GM12878 (cell line): ENCODE data around the gene NACC1. TPM values are rescaled to one million over a fixed set of nuclear protein-coding genes. Genes with fewer than 3 reads are reported as not detected.

Experiments
- ASH2L ChIP-seq: fragments of 300-600, 200-600 bp; sonication (generic); IDR thresholded peaks from 2 replicates; pipeline ENCODE4 v1.6.1; 2017; ENCODE audit warnings: low read depth, mild to moderate bottlenecking, borderline replicate concordance
- BCL11A ChIP-seq: IDR thresholded peaks from 2 replicates; pipeline ENCODE4 v1.6.1; 2011; ENCODE audit warnings: low read depth, low read length
- BHLHE40 ChIP-seq, 2 experiments: fragments of 450-650 bp in 1 of 2; IDR thresholded peaks; 2 replicates each; pipeline ENCODE4 v1.6.1; 2011 to 2017; ENCODE audit warnings: low read depth in 2 of 2, borderline replicate concordance in 1 of 2, improper control_type of control experiment in 1 of 2, low read length in 1 of 2, mild to moderate bottlenecking in 1 of 2
- BMI1 ChIP-seq: fragments of 450-650 bp; IDR thresholded peaks from 2 replicates; pipeline ENCODE4 v1.6.1; 2016; ENCODE audit warnings: mild to moderate bottlenecking, moderate library complexity, borderline replicate concordance
- CHD2 ChIP-seq: IDR thresholded peaks from 2 replicates; pipeline ENCODE4 v1.6.1; 2011; ENCODE audit warnings: low read depth, low read length, improper control_type of control experiment, borderline replicate concordance
- FOXK2 ChIP-seq: fragments of 450-650 bp; IDR thresholded peaks from 2 replicates; pipeline ENCODE4 v1.6.1; 2017; ENCODE audit warnings: mild to moderate bottlenecking, moderate library complexity
- HDAC6 ChIP-seq: fragments of 200-600 bp; sonication (generic); IDR thresholded peaks from one replicate; pipeline ENCODE4 v1.8.0; 2017; ENCODE audit warnings: antibody characterized with exemption; ENCODE audit not compliant: unreplicated experiment
- PAX8 ChIP-seq: fragments of 450-650 bp; IDR thresholded peaks from 2 replicates; pipeline ENCODE4 v1.6.1; 2017; ENCODE audit warnings: mild to moderate bottlenecking, moderate library complexity
- PML ChIP-seq: IDR thresholded peaks from 2 replicates; pipeline ENCODE4 v1.6.1; 2012; ENCODE audit warnings: low read length, inconsistent platforms
- SIX5 ChIP-seq: IDR thresholded peaks from 2 replicates; pipeline ENCODE4 v1.6.1; 2011; ENCODE audit warnings: mild to moderate bottlenecking, low read depth, low read length, moderate library complexity; ENCODE audit not compliant: severe bottlenecking
- STAT3 ChIP-seq: IDR thresholded peaks from 2 replicates; pipeline ENCODE4 v1.6.1; 2011; ENCODE audit warnings: low read depth, low read length, improper control_type of control experiment
- polyA plus RNA-seq, 11 experiments: library from polyadenylated mRNA; depleted of rRNA in 4 of 11; unstranded in 6 of 11; stranded (reverse) in 5 of 11; fragments of >200 nt; fragmentation: Nextera tagmentation in 4 of 11; fragmentation: Illumina TruSeq in 1 of 11; extraction: Ambion mirVana in 4 of 11; extraction: Trizol in 1 of 11; gene quantifications; 1 replicate in 1 of 11; 2 replicates in 10 of 11; pipeline versions ENCODE4 v1.2.1 to v1.2.3, GENCODE V29; 2011 to 2016; ENCODE audit warnings: inconsistent platforms in 2 of 11, missing spikeins in 2 of 11, low read depth in 1 of 11
- total RNA-seq, 4 experiments: library from RNA; depleted of rRNA in 3 of 4; stranded (reverse); fragments of >200 nt in 3 of 4; fragmentation: Illumina TruSeq in 1 of 4; extraction: Trizol in 1 of 4; gene quantifications; 2 replicates each; pipeline versions ENCODE4 v1.2.1 to v1.2.3, GENCODE V29; 2013 to 2021
- TF ChIP-seq, protein P1 (sequence below): fragments of 450-650 bp; IDR thresholded peaks from 2 replicates; pipeline ENCODE4 v1.6.1; 2017; ENCODE audit warnings: mild to moderate bottlenecking, low read depth, inconsistent platforms; ENCODE audit not compliant: poor library complexity, severe bottlenecking
- TF ChIP-seq, protein P2 (sequence below): IDR thresholded peaks from 2 replicates; pipeline ENCODE4 v1.6.1; 2012; ENCODE audit warnings: improper control_type of control experiment, low read depth, low read length; ENCODE audit not compliant: insufficient replicate concordance
- TF ChIP-seq, protein P3 (sequence below): fragments of 450-650 bp; IDR thresholded peaks from 2 replicates; pipeline ENCODE4 v1.6.1; 2017; ENCODE audit warnings: mild to moderate bottlenecking, moderate library complexity
- TF ChIP-seq, protein P4 (sequence below): IDR thresholded peaks from 2 replicates; pipeline ENCODE4 v1.6.1; 2011; ENCODE audit warnings: low read depth, low read length, improper control_type of control experiment, borderline replicate concordance

NACC1 gene
- total and polyA plus RNA-seq, 10 of the 15 experiments (the other 5 are each of a cell fraction or from before 2014, with no cell fraction given) = 0.18 to 120 (median 19.2) TPM

DNA sequence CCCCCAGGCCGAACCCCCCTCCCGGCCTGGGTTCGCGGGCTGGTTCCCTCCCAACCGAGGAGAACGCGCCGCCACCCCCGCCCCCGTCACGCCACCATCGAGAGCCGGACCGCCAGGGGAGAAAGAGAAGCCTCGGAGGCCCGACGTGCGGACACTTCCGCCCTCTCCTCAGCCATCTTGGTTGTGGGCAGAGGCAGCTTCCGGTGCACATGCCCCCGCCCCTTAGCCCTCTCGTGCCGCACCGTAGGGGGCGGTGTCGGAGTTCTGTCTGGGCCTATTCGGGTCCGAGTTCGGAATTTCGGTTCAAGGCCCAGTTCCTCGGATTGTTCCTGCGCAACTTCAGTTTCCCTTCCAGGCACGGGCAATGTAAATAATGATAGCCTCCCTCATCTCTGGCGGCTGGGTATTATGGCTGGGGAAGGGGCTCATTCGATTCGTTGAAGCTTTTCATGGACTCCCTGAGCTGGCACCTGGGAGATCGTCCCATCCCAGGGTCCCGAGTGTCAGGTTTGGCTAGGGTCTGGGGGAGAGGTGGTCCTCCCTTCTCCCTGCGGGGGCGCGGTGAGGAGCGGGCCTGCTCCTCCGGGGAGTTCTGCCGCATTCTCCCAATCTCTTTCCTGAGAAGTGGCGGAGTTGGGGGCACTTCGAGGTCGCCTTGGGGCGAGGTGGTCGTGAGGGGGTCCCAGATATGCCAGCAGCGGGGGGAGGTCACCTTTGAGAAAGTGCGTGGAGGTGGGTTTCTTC, 32.3 kb downstream of the NACC1 start, which contains the start of the genes IER2 and STX10 (continued):
- TF ChIP-seq FOXK2 = no peak
- TF ChIP-seq PAX8 = no peak
- TF ChIP-seq BCL11A = no peak
- TF ChIP-seq BHLHE40 (IDR thresholded peaks at IDR 0.05; ENCODE audit: borderline replicate concordance in 1 of 2, low read depth in 2 of 2, low read length in 1 of 2) = peak; percentile 97 to 98
- TF ChIP-seq HDAC6 = no peak
- TF ChIP-seq PML = no peak
- TF ChIP-seq, protein P1, sequence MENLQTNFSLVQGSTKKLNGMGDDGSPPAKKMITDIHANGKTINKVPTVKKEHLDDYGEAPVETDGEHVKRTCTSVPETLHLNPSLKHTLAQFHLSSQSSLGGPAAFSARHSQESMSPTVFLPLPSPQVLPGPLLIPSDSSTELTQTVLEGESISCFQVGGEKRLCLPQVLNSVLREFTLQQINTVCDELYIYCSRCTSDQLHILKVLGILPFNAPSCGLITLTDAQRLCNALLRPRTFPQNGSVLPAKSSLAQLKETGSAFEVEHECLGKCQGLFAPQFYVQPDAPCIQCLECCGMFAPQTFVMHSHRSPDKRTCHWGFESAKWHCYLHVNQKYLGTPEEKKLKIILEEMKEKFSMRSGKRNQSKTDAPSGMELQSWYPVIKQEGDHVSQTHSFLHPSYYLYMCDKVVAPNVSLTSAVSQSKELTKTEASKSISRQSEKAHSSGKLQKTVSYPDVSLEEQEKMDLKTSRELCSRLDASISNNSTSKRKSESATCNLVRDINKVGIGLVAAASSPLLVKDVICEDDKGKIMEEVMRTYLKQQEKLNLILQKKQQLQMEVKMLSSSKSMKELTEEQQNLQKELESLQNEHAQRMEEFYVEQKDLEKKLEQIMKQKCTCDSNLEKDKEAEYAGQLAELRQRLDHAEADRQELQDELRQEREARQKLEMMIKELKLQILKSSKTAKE = no peak
- no peak for TF ChIP-seq ASH2L
- TF ChIP-seq BMI1 = no peak
- TF ChIP-seq, protein P2, sequence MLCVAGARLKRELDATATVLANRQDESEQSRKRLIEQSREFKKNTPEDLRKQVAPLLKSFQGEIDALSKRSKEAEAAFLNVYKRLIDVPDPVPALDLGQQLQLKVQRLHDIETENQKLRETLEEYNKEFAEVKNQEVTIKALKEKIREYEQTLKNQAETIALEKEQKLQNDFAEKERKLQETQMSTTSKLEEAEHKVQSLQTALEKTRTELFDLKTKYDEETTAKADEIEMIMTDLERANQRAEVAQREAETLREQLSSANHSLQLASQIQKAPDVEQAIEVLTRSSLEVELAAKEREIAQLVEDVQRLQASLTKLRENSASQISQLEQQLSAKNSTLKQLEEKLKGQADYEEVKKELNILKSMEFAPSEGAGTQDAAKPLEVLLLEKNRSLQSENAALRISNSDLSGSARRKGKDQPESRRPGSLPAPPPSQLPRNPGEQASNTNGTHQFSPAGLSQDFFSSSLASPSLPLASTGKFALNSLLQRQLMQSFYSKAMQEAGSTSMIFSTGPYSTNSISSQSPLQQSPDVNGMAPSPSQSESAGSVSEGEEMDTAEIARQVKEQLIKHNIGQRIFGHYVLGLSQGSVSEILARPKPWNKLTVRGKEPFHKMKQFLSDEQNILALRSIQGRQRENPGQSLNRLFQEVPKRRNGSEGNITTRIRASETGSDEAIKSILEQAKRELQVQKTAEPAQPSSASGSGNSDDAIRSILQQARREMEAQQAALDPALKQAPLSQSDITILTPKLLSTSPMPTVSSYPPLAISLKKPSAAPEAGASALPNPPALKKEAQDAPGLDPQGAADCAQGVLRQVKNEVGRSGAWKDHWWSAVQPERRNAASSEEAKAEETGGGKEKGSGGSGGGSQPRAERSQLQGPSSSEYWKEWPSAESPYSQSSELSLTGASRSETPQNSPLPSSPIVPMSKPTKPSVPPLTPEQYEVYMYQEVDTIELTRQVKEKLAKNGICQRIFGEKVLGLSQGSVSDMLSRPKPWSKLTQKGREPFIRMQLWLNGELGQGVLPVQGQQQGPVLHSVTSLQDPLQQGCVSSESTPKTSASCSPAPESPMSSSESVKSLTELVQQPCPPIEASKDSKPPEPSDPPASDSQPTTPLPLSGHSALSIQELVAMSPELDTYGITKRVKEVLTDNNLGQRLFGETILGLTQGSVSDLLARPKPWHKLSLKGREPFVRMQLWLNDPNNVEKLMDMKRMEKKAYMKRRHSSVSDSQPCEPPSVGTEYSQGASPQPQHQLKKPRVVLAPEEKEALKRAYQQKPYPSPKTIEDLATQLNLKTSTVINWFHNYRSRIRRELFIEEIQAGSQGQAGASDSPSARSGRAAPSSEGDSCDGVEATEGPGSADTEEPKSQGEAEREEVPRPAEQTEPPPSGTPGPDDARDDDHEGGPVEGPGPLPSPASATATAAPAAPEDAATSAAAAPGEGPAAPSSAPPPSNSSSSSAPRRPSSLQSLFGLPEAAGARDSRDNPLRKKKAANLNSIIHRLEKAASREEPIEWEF = no peak
- TF ChIP-seq, protein P3, sequence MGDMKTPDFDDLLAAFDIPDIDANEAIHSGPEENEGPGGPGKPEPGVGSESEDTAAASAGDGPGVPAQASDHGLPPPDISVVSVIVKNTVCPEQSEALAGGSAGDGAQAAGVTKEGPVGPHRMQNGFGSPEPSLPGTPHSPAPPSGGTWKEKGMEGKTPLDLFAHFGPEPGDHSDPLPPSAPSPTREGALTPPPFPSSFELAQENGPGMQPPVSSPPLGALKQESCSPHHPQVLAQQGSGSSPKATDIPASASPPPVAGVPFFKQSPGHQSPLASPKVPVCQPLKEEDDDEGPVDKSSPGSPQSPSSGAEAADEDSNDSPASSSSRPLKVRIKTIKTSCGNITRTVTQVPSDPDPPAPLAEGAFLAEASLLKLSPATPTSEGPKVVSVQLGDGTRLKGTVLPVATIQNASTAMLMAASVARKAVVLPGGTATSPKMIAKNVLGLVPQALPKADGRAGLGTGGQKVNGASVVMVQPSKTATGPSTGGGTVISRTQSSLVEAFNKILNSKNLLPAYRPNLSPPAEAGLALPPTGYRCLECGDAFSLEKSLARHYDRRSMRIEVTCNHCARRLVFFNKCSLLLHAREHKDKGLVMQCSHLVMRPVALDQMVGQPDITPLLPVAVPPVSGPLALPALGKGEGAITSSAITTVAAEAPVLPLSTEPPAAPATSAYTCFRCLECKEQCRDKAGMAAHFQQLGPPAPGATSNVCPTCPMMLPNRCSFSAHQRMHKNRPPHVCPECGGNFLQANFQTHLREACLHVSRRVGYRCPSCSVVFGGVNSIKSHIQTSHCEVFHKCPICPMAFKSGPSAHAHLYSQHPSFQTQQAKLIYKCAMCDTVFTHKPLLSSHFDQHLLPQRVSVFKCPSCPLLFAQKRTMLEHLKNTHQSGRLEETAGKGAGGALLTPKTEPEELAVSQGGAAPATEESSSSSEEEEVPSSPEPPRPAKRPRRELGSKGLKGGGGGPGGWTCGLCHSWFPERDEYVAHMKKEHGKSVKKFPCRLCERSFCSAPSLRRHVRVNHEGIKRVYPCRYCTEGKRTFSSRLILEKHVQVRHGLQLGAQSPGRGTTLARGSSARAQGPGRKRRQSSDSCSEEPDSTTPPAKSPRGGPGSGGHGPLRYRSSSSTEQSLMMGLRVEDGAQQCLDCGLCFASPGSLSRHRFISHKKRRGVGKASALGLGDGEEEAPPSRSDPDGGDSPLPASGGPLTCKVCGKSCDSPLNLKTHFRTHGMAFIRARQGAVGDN = no peak
- TF ChIP-seq, protein P4, sequence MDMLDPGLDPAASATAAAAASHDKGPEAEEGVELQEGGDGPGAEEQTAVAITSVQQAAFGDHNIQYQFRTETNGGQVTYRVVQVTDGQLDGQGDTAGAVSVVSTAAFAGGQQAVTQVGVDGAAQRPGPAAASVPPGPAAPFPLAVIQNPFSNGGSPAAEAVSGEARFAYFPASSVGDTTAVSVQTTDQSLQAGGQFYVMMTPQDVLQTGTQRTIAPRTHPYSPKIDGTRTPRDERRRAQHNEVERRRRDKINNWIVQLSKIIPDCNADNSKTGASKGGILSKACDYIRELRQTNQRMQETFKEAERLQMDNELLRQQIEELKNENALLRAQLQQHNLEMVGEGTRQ = no peak; the same call in 1 of the 2 replicates
- TF ChIP-seq CHD2 = peak; percentile 66; the same call in 1 of the 2 replicates
- peak; percentile 77 for TF ChIP-seq SIX5
- TF ChIP-seq STAT3 = no peak
